ENCODE data around the gene CNKSR3.

The CNKSR3 gene

DNA sequence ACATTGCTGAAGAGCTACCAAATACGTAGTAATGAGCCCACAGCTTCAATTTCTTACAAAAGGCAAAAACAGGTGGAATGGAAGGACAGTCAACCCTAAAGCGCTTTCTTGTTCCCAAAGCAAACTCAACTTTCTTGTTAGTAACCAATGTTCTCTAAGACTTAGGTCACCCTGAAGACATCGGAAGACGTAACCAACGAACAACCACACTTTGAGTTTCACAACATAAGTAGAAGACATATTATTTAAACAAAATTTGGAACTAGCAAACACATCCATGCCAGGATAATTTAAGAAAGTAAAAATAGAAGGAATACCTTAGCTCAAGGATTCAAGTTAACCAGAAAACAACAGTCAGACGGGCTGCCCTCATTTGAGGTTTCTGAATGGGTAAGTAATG lies 51.0 kb downstream of the CNKSR3 start:
- in situ Hi-C loops (cut with HindIII; ENCODE audit: low sequenced_read_pairs) = loop anchor here (25.0 kb wide), 1 partner anchor 122 kb away; no protein-coding TSS in a partner anchor

DNA sequence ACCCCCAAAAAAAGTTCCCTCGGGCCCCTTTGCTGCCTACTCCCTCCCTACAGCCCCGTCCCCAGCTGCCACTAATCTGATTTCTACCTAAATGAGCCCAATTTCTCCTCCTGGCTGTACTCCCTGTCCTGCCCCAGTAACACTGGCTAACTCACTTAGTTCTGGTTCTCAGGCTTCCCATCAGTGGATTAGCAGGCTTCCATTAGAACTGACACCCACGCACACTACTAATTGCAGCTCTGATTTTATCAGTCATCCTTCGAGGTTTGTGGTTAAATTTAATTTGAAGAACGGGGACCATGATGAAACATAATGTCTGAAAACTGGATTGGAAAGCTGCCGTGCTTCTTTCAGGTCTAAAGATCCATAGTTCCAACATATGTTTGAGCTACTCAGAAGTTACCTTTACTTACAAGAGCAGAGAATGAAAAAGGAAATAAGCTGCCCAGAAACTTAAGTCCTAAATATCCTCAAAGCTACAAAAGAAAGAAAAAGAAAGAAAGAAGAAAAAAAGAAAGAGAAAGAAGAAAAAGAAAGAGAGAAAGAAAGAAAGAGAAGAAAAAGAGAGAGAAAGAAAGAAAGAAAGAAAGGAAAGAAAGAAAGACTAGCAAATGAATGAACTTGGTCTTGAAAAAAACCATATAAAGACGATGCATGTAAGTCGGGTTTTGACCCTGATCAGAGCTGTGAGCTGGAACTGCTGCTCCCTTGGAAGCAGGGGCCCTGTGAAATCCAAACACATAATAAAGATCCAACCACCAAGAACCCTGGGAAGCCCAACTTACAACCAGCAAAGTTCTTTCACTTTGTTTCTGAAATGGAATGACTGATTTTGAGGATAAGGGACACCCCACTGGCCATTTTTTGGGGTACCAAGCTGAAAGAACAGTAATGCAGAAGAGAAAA lies 51.7 kb downstream of the CNKSR3 start:
- in situ Hi-C loops (cut with HindIII; ENCODE audit: low sequenced_read_pairs) = loop anchor here (25.0 kb wide), 1 partner anchor 122 kb away; no protein-coding TSS in a partner anchor

DNA sequence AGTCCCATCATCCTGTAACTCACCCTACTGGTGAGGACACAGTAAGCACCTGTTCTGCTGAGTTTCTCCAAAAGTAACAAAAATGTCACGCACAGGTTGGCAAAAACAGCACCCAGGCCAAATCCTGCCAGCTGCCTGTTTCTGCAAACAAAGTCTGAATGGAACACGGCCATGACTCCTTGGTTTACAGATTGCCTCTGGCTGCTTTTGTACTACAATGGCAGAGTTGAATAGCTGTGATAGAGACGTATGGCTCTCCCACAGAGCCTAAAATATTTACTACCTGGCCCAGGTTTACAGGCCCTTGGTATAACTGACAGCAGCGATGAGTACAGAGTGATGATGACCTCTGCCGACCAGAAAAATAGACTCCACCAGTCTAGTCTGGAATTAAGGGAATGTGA lies 52.6 kb downstream of the CNKSR3 start:
- in situ Hi-C loops (cut with HindIII; ENCODE audit: low sequenced_read_pairs) = loop anchor here (25.0 kb wide), 1 partner anchor 121 kb away; no protein-coding TSS in a partner anchor

DNA sequence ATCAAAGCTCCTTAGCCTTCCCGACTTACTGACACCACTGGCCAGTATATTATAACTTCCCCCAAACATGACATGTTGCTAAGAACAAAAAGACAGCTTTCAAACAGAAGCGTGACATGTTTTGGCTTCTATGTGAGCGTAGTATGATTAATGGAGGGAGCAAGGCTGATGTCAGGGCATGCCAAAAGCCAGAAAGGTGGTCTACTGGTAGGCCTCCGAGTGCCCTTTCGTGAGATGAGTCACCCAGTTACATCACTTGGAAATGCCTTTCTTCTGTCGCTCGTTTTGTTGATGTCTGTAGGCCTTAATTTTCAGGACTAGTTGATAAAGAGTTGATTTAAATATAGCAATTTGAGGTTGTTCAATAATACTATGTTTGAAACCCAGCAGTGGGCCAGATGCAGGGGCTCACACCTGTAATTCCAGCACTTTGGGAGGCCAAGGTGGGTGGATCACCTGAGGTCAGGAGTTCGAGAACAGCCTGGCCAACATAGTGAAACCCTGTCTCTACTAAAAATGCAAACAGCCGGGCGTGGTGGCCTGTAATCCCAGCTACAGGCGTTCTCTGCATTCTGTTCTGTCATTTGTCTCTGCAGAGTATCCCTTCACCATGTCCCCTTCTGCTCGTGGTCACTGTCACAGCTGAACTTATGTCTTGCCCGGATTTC lies 53.3 kb downstream of the CNKSR3 start:
- in situ Hi-C loops (cut with HindIII; ENCODE audit: low sequenced_read_pairs) = loop anchor here (25.0 kb wide), 1 partner anchor 120 kb away; no protein-coding TSS in a partner anchor

DNA sequence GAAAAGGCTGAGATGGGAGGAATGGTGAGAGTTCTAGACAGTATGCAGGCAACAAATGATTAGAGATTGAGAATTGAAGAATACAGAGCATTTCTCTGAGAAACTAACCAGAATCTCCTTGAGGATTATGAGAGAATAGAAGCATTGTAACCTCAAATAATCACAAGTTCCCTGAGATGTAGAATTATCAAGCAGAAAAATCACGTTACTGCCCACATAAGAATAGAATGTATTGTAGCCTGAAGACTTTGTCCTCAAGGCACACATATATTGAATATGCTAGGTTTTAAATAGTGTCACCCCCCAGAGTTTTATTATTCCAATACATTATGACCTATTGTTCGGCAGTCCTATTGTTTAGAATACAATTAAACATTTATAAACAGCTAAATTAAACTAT lies 57.2 kb downstream of the CNKSR3 start:
- in situ Hi-C loops (cut with HindIII; ENCODE audit: low sequenced_read_pairs) = loop anchor here (25.0 kb wide), 1 partner anchor 116 kb away; no protein-coding TSS in a partner anchor

DNA sequence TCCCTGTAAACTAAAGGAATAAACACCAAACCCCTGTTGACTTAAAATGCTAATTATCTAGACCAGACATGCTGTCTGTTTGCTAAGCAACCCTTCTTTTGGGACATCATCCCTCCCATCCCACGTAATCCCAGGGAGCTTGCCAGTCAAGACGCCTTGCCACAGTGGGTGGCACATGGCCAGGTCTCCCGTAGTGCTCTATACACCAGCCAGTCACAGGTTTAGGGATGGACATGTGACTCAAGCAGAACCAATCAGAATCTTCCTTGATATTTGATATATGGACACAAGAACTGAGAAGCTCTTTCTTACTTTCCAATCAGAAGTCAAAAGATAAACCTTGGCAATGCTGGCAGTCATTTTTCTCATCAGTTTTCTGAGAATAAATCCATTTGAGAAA lies 60.0 kb downstream of the CNKSR3 start:
- in situ Hi-C loops (cut with HindIII; ENCODE audit: low sequenced_read_pairs) = loop anchor here (25.0 kb wide), 1 partner anchor 113 kb away; no protein-coding TSS in a partner anchor

DNA sequence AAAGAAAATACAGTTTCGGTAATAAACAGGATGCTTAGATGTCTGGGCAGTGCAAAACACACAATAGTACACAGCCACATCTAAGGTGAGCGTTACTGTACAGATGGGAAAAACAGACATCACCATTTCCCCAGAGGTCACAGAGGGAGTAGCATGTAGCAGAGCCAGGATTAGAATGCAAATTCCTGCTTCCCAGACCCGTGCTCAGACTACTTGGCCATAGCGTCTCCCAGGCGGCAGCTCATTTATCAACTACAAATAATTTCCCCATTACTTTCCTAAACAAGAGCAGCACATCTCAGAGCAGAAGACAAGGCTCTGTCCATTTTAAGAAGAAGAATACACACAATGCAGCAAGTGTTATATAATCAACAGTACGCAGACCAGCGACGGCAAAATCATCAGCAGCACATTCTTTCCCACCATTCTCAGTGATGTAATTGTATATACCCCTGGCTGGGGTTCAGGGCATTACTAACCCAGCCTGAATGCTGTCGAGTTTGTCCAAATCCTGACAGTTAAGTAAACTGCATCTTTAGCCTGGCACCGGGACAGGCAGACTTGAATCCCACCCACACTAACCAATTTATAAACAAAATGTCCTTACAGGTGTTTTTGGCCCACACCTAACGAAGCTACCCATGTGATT lies 61.9 kb downstream of the CNKSR3 start:
- in situ Hi-C loops (cut with HindIII; ENCODE audit: low sequenced_read_pairs) = no loop called here

DNA sequence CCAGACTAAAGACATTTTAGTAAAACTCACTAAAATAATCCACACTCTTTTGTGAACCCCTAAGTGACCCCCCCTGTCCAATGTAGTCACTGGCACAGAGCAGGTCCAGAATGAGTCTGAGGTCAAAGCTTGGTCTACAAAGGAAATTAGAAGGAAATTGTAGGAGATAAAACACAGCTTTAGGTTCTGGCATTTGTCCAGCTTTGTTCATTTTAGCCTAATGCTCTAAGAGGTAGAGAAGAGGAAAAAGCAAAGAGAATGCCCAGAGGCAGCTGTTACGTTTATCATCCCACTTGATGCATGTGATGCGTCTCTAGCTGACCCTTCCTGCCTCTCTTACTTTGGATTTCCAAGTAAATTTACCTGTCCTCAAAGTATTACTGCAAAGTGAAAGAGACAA lies 62.5 kb downstream of the CNKSR3 start:
- in situ Hi-C loops (cut with HindIII; ENCODE audit: low sequenced_read_pairs) = no loop called here

DNA sequence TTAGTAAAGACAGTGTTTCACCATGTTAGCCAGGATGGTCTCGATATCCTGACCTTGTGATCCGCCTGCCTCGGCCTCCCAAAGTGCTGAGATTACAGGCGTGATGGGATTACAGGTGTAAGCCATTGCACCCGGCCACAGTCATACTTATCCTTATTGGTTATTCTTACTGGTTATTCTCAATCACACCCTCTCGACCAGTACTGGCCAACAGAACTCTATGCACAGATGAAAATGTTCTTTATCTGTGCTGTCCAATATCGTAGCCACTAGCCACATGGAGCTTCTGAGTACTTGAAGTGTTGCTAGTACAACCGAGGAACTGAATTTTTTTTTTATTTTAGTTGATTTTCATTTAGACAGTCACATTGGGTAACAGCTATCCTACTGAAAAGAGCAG lies 63.5 kb downstream of the CNKSR3 start:
- in situ Hi-C loops (cut with HindIII; ENCODE audit: low sequenced_read_pairs) = no loop called here

DNA sequence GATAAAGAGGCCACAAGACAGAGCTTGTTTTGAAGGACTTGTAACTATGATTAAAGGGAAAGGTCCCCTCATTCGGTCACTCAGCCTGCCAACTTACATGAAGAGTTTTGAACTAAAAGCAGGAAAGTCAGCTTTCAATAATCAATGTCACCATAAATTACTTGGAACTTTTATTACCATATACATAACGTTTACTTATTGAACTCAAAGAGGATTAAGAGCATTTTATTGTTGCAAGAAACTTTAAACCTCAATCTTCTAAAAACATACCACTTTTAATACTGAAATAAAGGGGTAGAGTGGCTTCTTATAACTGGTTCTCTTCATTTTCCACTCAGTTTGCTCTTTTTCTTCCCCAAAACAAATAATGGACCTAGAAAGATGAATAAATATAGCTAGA lies 65.1 kb downstream of the CNKSR3 start:
- in situ Hi-C loops (cut with HindIII; ENCODE audit: low sequenced_read_pairs) = no loop called here

DNA sequence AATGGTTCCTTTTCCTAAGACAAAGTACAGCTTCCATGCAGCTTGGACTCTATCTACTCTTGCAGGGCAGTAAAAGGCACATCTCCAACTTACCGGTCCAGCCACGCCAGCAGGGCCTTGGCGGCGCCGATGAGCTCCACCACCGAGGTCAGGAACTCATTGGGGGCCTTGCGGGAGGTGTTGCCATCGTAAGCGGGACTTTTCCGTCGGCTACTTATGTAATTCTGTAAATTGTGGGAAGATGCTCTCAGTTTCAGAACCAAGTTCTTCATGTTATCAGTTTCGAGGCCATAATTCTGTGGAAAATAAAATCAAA lies 68.5 kb downstream of the CNKSR3 start:
- in situ Hi-C loops (cut with HindIII; ENCODE audit: low sequenced_read_pairs) = no loop called here

DNA sequence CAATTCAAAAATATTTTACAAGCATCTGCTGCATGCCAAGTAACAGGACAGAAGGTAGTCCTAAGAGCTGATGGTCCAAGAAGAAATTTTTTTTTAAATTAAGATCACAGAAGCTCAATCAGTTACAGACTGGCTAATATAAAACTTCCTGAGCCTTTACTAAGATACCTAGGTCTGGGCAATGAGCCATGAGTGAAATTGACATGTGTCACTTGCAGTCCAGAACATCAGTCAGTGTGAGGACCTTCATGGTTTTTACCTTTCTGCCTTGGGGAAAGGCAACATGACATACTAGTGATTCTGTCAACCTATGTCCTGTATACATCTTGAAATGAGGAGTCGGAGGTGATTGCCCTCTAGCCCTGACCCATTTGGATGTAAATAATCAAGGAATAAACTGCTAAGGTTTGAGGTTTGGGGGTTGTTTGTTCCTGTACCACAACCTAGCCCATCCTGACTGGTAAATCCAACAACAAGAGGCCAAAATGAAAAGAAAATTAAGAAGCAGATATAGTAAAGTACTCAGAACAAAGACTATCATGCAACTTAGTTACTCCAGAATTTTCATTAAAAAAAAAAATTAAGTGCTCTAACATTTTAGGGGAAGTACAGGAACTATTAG lies 70.0 kb downstream of the CNKSR3 start:
- in situ Hi-C loops (cut with HindIII; ENCODE audit: low sequenced_read_pairs) = no loop called here

DNA sequence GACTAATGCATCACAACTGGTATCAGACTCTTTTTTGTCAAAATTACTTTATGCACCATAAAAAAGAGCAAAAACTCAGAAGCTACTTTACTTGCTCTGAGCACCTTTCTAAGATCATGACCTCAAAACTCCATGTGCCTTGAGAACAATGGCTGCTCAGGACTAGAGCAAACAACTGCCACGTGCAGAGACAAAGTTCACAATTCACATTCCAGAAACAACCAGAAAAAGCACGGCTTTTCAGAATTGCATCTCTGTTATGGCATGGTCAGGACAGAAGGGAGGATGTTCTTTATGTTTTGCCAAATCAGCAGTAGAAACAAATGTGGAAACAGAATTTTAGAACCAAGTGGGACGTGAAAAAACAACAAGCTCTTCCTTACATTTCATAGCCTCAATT lies 70.5 kb downstream of the CNKSR3 start:
- in situ Hi-C loops (cut with HindIII; ENCODE audit: low sequenced_read_pairs) = no loop called here

DNA sequence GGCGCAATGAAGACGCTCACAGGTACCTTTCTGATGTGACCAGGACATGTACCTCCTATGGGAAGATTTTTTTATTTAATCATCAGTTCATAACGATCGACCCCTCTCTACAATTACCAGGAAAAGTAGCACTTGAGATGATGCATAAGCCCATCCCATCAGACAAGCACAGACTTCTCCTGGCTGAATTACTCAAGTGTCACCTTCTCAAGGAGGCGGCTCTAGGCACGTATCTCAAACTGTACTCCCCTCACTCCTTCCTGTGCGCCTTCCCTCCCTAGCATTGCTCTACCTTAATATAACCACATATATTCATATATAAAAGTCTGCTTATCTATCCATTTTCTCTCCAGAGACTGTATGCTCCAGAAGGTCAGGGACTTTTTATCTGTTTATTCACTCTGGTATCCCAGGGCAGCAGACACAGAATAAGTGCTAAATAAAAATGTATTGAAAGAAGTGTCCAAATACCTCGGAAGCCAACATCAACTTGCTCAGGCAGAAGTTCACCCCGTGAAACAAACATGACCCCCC lies 71.5 kb downstream of the CNKSR3 start:
- in situ Hi-C loops (cut with HindIII; ENCODE audit: low sequenced_read_pairs) = no loop called here

DNA sequence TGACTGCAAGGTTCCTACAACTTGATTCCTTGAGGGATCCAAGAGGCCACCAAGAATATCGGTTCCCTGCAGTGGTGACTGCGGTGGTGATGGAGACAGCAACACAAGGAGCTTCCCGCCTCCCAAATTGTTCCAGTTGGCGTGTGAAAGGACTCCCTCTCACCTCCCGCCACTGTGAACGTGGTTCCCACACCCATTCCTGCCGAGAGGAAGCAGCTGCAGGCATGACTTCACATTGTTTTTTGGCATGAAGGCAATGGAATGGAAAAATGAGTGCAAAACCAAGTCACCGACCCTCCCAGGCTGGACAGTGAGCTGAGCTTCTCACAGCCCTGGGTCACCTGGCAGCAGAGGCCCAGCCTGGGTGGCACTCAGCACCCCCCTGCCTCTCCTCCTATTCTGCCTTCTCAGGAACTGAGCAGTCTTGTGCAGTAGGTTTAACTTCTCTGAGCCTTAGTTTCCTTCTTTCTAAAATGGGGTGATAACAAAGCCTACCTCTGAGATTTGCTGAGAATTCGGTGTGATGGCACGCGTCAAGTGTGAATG lies 75.0 kb downstream of the CNKSR3 start:
- in situ Hi-C loops (cut with HindIII; ENCODE audit: low sequenced_read_pairs) = no loop called here

DNA sequence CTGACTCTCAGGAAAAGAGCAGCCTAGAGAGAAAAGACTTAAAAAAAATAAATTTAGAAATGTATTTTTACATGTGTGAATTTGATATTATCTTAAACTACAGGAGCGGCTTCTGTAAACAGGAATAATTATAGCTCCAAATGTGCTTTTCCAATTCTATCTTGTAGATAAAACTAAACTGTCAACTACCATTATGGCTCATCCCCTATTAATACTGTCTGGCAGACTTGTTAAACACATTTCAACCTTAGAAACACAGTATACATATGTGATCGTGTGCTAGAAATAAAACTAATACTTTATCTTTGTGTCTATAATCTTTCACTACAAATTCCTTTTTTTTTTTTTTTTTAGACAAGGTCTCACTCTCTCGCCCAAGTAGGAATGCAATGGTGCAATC lies 75.8 kb downstream of the CNKSR3 start:
- in situ Hi-C loops (cut with HindIII; ENCODE audit: low sequenced_read_pairs) = no loop called here

DNA sequence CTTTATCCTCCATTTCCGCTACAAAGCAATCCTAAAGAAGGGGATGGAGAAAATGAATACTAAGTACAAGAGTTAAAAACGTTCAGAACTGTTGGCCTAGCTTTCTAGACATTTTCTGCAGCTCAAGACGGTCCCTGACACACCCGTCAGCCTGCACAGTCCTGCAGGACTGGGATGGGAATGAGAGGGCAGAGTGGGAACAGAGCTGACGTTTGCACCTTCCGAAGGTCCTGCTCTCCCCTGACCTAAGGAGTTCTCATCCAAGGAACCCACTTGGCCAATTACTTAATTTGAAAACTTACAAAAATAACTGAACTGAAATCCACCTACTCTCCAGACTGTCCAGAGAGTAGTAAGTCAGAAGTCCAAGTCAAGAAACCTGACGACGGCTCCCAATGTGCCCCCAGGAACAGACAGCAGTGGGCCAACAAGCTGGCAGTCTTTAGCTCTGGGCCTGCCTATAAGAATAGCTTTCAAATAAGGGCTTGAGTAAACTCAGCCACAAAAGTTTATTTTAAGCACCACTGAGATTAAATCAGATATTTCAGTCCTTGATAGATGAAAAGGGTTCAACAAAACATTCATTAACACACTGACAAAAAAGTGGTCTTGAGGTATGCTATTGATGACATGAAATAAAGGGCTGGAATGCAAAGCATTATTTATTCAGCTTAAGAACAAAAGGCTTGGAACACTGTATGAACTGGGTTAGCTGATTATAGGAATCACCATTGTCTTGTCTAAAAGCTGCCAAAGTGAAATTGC lies 76.8 kb downstream of the CNKSR3 start:
- in situ Hi-C loops (cut with HindIII; ENCODE audit: low sequenced_read_pairs) = no loop called here

DNA sequence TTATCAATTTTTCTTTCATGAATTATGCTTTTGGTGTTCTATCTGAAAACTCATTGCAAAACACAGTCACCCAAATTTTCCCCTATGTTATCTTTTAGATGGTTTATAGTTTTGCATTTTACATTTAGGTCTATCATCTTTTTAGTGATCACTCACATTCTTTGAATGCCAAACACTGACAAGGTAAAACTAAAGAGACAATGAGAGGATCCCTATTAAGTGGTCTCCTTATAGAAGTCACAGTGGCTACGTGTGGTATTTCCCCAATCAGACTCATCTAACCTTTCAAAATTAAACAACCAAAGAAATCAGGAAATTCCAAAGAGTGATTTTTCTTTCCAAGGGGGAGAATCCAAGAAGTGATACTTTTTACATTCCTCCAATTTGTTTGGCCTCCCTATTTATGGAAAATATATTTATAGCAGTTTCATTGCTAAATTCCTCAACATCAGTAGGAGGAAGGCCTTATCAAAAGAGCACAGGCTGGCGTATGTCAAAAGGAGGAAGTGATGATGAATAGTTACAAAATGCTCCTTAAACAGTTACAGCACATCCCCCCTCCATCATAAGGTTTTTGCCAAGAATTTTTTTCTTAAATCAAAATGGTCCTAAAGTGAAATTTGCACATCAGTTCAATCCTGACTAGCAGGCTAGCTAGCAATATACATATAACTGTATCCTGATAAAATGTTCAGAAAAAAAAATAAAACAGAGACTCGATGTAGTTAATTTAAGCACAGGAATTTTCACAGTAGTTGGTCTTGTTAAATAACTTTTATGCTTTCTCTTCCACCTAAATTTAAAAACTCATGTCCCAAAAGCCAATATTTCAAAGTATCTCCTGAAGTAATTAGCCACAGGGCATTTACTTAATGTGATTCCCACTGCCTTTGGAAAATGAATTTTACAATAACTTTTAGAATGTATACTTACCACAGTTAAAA lies 77.7 kb downstream of the CNKSR3 start:
- in situ Hi-C loops (cut with HindIII; ENCODE audit: low sequenced_read_pairs) = no loop called here

DNA sequence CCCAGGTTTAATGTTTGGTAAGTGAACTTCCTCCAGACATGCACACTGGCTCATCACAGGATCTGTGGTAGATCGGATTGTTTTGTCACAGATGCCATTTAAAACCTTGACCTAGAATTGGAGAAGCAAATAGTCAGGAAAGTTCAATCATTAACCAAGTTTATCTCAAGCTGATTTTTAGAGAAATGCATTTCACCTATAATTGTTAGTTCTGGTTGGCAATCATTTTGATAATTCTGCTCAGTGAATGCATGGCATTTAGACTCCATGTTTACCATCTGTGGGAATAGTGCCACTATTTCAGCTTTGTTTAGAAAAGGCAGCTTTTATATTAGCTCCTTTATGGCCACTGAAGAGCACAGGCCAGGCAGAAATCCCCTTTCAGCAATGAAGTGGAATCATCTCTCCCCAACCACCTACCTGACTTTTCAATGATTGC lies 80.0 kb downstream of the CNKSR3 start:
- in situ Hi-C loops (cut with HindIII; ENCODE audit: low sequenced_read_pairs) = no loop called here
